Neural cell (in vitro differentiated cells): ENCODE measurements around the gene ZNF135. TPM values are rescaled to one million over a fixed set of nuclear protein-coding genes. Genes with fewer than 3 reads are reported as not detected.

ENCODE experiments used
- H2AFZ ChIP-seq: fragments of 200-600, 300-800 bp; sonication (generic), shearing (Covaris generic); 2 replicates; pipeline ENCODE4 v1.6.0; 2014; ENCODE audit warnings: low read depth, mild to moderate bottlenecking, antibody characterized with exemption, low read length, moderate library complexity
- H3F3A ChIP-seq: fragments of 200-600 bp; shearing (Covaris generic); 2 replicates; pipeline ENCODE4 v1.6.1; 2016; ENCODE audit warnings: mild to moderate bottlenecking, moderate library complexity, mixed read lengths, antibody characterized with exemption, low read length; ENCODE audit not compliant: insufficient read depth, poor library complexity, severe bottlenecking
- H3K27ac ChIP-seq: fragments of 200-600, 300-800 bp; sonication (generic), shearing (Covaris generic); 2 replicates; pipeline ENCODE4 v1.5.1; 2014; ENCODE audit warnings: mild to moderate bottlenecking, low read length, moderate library complexity
- H3K27me3 ChIP-seq: fragments of 300-800, 200-600 bp; sonication (generic), shearing (Covaris generic); 2 replicates; pipeline ENCODE4 v1.6.0; 2014; ENCODE audit warnings: mild to moderate bottlenecking, low read depth, low read length, moderate library complexity; ENCODE audit not compliant: insufficient read depth
- H3K36me3 ChIP-seq: fragments of 300-800, 200-600 bp; sonication (generic), shearing (Covaris generic); 2 replicates; pipeline ENCODE4 v1.5.1; 2014; ENCODE audit warnings: mild to moderate bottlenecking, antibody characterized with exemption, low read length, moderate library complexity; ENCODE audit not compliant: insufficient read depth
- H3K4me2 ChIP-seq: fragments of 300-800, 200-600 bp; sonication (generic), shearing (Covaris generic); 2 replicates; pipeline ENCODE4 v1.6.0; 2014; ENCODE audit warnings: mild to moderate bottlenecking, low read length
- H3K4me3 ChIP-seq: fragments of 300-800, 200-600 bp; sonication (generic), shearing (Covaris generic); 2 replicates; pipeline ENCODE4 v1.5.1; 2014; ENCODE audit warnings: mild to moderate bottlenecking, low read length, moderate library complexity
- H3K79me2 ChIP-seq: fragments of 200-600 bp; shearing (Covaris generic); replicated peaks from 2 replicates; pipeline ENCODE4 v1.6.0; 2014; ENCODE audit warnings: mild to moderate bottlenecking, low read length, moderate library complexity; ENCODE audit not compliant: insufficient read depth
- H3K9ac ChIP-seq: fragments of 300-800, 200-600 bp; sonication (generic), shearing (Covaris generic); 2 replicates; pipeline ENCODE4 v1.6.1; 2016; ENCODE audit warnings: mild to moderate bottlenecking, low read length, mixed read lengths
- H3K9me2 ChIP-seq: fragments of 200-600 bp; shearing (Covaris generic); 2 replicates; pipeline ENCODE4 v1.6.1; 2016; ENCODE audit warnings: mild to moderate bottlenecking, low read length, mixed read lengths; ENCODE audit not compliant: insufficient read depth
- H3K9me3 ChIP-seq: fragments of 200-600, 300-800 bp; sonication (generic), shearing (Covaris generic); 2 replicates; pipeline ENCODE4 v1.6.1; 2016; ENCODE audit warnings: mild to moderate bottlenecking, mixed run types, low read length, moderate library complexity, mixed read lengths
- H4K20me1 ChIP-seq: fragments of 200-600 bp; shearing (Covaris generic); 2 replicates; pipeline ENCODE4 v1.6.1; 2016; ENCODE audit warnings: mild to moderate bottlenecking, mixed run types; ENCODE audit not compliant: insufficient read depth
- CTCF ChIP-seq: fragments of 450-650 bp; IDR thresholded peaks from 2 replicates; pipeline ENCODE4 v1.5.1; 2014; ENCODE audit warnings: antibody characterized with exemption, mild to moderate bottlenecking, moderate library complexity; ENCODE audit not compliant: poor library complexity, severe bottlenecking
- EP300 ChIP-seq: fragments of 450-650 bp; conservative IDR thresholded peaks from 2 replicates; pipeline ENCODE4 v1.6.1; 2014; ENCODE audit warnings: antibody characterized with exemption, mild to moderate bottlenecking, moderate library complexity; ENCODE audit not compliant: poor library complexity, severe bottlenecking
- EZH2 ChIP-seq: fragments of 200-600, 300-800 bp; shearing (Covaris generic), sonication (generic); IDR thresholded peaks from 2 replicates; pipeline ENCODE4 v1.6.1; 2014; ENCODE audit warnings: antibody characterized with exemption, low read length, borderline replicate concordance, mild to moderate bottlenecking; ENCODE audit not compliant: insufficient read depth, poor library complexity, severe bottlenecking
- MXI1 ChIP-seq: fragments of 450-650 bp; conservative IDR thresholded peaks from 2 replicates; pipeline ENCODE4 v1.6.1; 2014; ENCODE audit warnings: antibody characterized with exemption, mild to moderate bottlenecking; ENCODE audit not compliant: poor library complexity, severe bottlenecking
- POLR2AphosphoS5 ChIP-seq: IDR thresholded peaks from 2 replicates; pipeline ENCODE4 v1.6.1; 2012
- RAD21 ChIP-seq: fragments of 450-650 bp; conservative IDR thresholded peaks from 2 replicates; pipeline ENCODE4 v1.6.1; 2014; ENCODE audit warnings: antibody characterized with exemption, mild to moderate bottlenecking, moderate library complexity
- REST ChIP-seq: IDR thresholded peaks from 2 replicates; pipeline ENCODE4 v1.6.1; 2012; ENCODE audit warnings: borderline replicate concordance
- SMC3 ChIP-seq: fragments of 450-650 bp; conservative IDR thresholded peaks from 2 replicates; pipeline ENCODE4 v1.6.1; 2014; ENCODE audit warnings: antibody characterized with exemption, mild to moderate bottlenecking, moderate library complexity; ENCODE audit not compliant: poor library complexity
- TAF1 ChIP-seq: IDR thresholded peaks from 2 replicates; pipeline ENCODE4 v1.6.1; 2012; ENCODE audit warnings: low read depth
- polyA minus RNA-seq: library from RNA; depleted of rRNA, polyadenylated mRNA; stranded (reverse); fragments of >200 nt; gene quantifications from 2 replicates; pipeline ENCODE4 v1.2.3, GENCODE V29; 2014
- polyA plus RNA-seq: library from polyadenylated mRNA; depleted of rRNA; stranded (reverse); fragments of >200 nt; gene quantifications from 2 replicates; pipeline ENCODE4 v1.2.3, GENCODE V29; 2014

Gene ZNF135
- 13.7 and 17.2 TPM in 2 replicates for polyA plus RNA-seq
- 16.1 and 20.4 TPM in 2 replicates for polyA minus RNA-seq

- peaks cover 11% of the 10 kb centered on the region for H3K9me3 ChIP-seq
- TF ChIP-seq CTCF (no peak), RAD21 (peak; percentile 28), EZH2 (no peak), POLR2AphosphoS5 (peak; percentile 87), MXI1 (no peak), TAF1 (peak; percentile 61), REST (peak; percentile 52), EP300 (peak; percentile 34), SMC3 (peak; percentile 50)
- no peaks in the 10 kb centered on the region for H3K9me2 ChIP-seq
- H4K20me1 ChIP-seq = no peaks in the 10 kb centered on the region
- peak within 1 kb of the TSS; percentile 82 for H3K9ac ChIP-seq
- H3K27me3 ChIP-seq = no peaks in the 10 kb centered on the region
- H3K36me3 ChIP-seq = peaks cover 7% of the 10 kb centered on the region
- H3F3A ChIP-seq = no peaks in the 10 kb centered on the region
- H3K27ac ChIP-seq = peak within 1 kb of the TSS; percentile 83
- no peaks in the 10 kb centered on the region for H3K79me2 ChIP-seq
- peak within 1 kb of the TSS; percentile 74 for H3K4me3 ChIP-seq
- H3K4me2 ChIP-seq = peak within 1 kb of the TSS; percentile 24
- peak within 1 kb of the TSS; percentile 73 for H2AFZ ChIP-seq
Measured at GRCh38 chr19:58059003-58059670, at the start of gene ZNF135. TSS of gene ZNF135 (plus strand) at chr19:58059282. CDS start at chr19:58060003, 721 bp downstream.

GRCh38 chr19:58009301-58009665, 49.8 kb upstream of the ZNF135 start:
- no peak overlapping the region for H2AFZ ChIP-seq
- H3K9ac ChIP-seq = no peak overlapping the region
- TF ChIP-seq TAF1 (no peak), REST (no peak), MXI1 (no peak), EZH2 (no peak), EP300 (no peak), SMC3 (no peak), RAD21 (no peak), CTCF (no peak), POLR2AphosphoS5 (no peak)
- H3K36me3 ChIP-seq = peaks cover 30% of the 10 kb centered on the region
- H3K9me3 ChIP-seq = peaks cover 15% of the 10 kb centered on the region
- no peaks in the 10 kb centered on the region for H3F3A ChIP-seq
- H3K27me3 ChIP-seq = no peaks in the 10 kb centered on the region
- H3K9me2 ChIP-seq = no peaks in the 10 kb centered on the region
- no peaks in the 10 kb centered on the region for H3K79me2 ChIP-seq
- H4K20me1 ChIP-seq = no peaks in the 10 kb centered on the region
- no peak overlapping the region for H3K27ac ChIP-seq
- H3K4me3 ChIP-seq = no peak overlapping the region
- no peak overlapping the region for H3K4me2 ChIP-seq
